Lower lobe of right lung (tissue), 2 donors: ENCODE measurements around the gene RHOXF1. TPM values are rescaled to one million over a fixed set of nuclear protein-coding genes. Genes with fewer than 3 reads are reported as not detected.
A peak's percentile ranks its signal among the peaks of the same experiment; 100 is the strongest.
"Not testable (repeated sequence)": the region's sequence is repeated elsewhere in the genome, so short reads cannot be mapped to it uniquely, and the experiment has no call there.

ENCODE experiments used
- ATAC-seq, 2 donors: fragments of 200-7000 bp; cut with Tn5 transposase; one replicate each; pipeline ENCODE4 v1.9.1; 2020 to 2022; ENCODE audit warnings: mild to moderate bottlenecking in 2 of 2, moderate library complexity in 2 of 2
- DNase-seq: peaks from one replicate; pipeline ENCODE4 v3.0.0-alpha.2; 2020
- H3K27ac ChIP-seq: fragments of 200-600 bp; one replicate; pipeline ENCODE4 v1.8.0; 2022
- H3K27me3 ChIP-seq: fragments of 200-600 bp; one replicate; pipeline ENCODE4 v1.8.0; 2022; ENCODE audit warnings: low read depth
- H3K36me3 ChIP-seq: fragments of 200-600 bp; one replicate; pipeline ENCODE4 v1.8.0; 2022; ENCODE audit warnings: mild to moderate bottlenecking
- H3K4me1 ChIP-seq: fragments of 200-600 bp; one replicate; pipeline ENCODE4 v1.8.0; 2022
- H3K4me3 ChIP-seq: fragments of 200-600 bp; one replicate; pipeline ENCODE4 v1.8.0; 2022; ENCODE audit warnings: mild to moderate bottlenecking
- H3K9me3 ChIP-seq: fragments of 200-600 bp; one replicate; pipeline ENCODE4 v1.8.0; 2022
- intact Hi-C: fragments of 100-400 bp; cut with DNase I; formaldehyde crosslinking; loops from one replicate; pipeline ENCODE4 v1.11.0; 2022
- long read RNA-seq: library from polyadenylated mRNA; unstranded; transcript quantifications from one replicate; pipeline ENCODE4 v2.0.0, GENCODE V29; 2021
- total RNA-seq: library from RNA; stranded (reverse); fragmentation: NEBNext Ultra II Directional; extraction: Animal tissue kit (Norgen Biotek cat#: 25700); gene quantifications from one replicate; pipeline ENCODE4 v1.2.1, GENCODE V29; 2021
- TF ChIP-seq, protein P1 (sequence below): fragments of 200-600 bp; IDR thresholded peaks from one replicate; pipeline ENCODE4 v1.8.0; 2022; ENCODE audit warnings: antibody characterized with exemption, mild to moderate bottlenecking
- donor health status: DM: no; HTN: yes; CAD: no; lungs with severe emphysema.

Gene RHOXF1, protein sequence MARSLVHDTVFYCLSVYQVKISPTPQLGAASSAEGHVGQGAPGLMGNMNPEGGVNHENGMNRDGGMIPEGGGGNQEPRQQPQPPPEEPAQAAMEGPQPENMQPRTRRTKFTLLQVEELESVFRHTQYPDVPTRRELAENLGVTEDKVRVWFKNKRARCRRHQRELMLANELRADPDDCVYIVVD
- not detected for total RNA-seq
- long read RNA-seq, result 0 reads

DNA sequence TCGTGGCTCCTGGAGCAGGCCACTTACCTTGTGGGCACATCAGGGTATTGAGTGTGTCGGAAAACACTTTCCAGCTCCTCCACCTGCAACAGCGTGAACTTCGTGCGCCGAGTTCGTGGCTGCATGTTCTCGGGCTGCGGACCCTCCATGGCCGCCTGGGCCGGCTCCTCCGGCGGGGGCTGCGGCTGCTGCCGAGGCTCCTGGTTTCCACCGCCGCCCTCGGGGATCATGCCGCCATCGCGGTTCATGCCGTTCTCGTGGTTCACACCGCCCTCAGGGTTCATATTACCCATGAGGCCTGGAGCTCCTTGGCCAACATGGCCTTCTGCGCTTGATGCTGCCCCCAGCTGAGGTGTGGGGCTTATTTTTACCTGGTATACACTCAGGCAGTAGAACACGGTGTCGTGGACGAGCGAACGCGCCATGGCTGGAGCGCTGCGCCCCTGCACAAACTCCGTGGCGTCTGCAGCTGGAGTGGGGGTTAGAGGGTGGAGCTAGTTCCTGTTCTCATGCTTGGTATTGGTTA, at the start of gene RHOXF1:
Gene RHOXF1 (minus strand): TSS at position 476 of the 526 bp plus-strand sequence. CDS start 51 bp downstream, at position 425.
- Histone ChIP-seq H3K27ac (no peak within 1 kb of the TSS), H3K4me3 (no peak within 1 kb of the TSS), H3K9me3 (no peaks in the 10 kb centered on the region), H3K4me1 (no peaks in the 10 kb centered on the region), H3K27me3 (no peaks in the 10 kb centered on the region), H3K36me3 (no peaks in the 10 kb centered on the region)
- intact Hi-C loops, result no loop called here
- TF ChIP-seq, protein P1, sequence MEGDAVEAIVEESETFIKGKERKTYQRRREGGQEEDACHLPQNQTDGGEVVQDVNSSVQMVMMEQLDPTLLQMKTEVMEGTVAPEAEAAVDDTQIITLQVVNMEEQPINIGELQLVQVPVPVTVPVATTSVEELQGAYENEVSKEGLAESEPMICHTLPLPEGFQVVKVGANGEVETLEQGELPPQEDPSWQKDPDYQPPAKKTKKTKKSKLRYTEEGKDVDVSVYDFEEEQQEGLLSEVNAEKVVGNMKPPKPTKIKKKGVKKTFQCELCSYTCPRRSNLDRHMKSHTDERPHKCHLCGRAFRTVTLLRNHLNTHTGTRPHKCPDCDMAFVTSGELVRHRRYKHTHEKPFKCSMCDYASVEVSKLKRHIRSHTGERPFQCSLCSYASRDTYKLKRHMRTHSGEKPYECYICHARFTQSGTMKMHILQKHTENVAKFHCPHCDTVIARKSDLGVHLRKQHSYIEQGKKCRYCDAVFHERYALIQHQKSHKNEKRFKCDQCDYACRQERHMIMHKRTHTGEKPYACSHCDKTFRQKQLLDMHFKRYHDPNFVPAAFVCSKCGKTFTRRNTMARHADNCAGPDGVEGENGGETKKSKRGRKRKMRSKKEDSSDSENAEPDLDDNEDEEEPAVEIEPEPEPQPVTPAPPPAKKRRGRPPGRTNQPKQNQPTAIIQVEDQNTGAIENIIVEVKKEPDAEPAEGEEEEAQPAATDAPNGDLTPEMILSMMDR, result no peak
- DNase-seq (no peak), ATAC-seq (no peak)

DNA sequence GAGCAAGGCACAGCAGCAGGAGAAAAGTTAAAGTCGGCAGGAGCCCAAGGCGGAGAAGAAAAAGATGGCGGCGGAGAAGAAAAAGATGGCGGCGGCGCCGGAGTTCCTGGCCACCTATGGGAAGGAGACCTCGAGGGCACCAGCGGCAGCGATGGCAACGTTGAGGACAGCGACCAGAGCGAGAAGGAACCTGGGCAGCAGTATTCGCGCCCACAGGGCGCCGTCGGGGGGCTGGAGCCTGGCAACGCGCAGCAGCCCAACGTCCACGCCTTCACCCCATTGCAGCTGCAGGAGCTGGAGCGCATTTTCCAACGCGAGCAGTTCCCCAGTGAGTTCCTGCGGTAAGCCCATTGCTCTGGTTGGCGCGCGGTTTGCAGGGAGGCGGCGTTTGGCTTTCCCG, 43.4 kb upstream of the RHOXF1 start:
- H3K9me3 ChIP-seq, ATAC-seq, H3K27me3 ChIP-seq, H3K27ac ChIP-seq, H3K4me3 ChIP-seq, H3K4me1 ChIP-seq, DNase-seq, H3K36me3 ChIP-seq, intact Hi-C loops: not testable (repeated sequence)

DNA sequence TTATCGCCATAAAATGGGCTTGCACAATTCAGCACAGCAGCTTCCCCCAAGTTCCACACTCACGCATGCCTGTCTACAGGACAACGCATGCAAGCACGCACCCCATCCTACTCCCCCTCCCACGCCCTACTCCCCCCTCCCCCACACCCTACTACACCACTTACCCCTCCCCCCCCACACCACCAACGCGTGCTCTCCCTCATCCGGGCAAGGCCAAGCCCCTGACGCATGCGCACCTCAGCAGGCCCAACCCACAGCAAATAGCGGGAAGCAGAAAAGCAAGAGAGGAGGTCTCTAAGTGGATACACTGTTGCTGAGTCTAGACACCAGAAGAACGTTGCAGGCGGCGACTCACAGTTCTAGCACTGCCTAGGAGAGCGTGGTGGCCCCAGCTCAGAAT, 42.6 kb upstream of the RHOXF1 start, which contains the start of gene RHOXF2:
Gene RHOXF2 (plus strand): TSS at position 301 of the 400 bp plus-strand sequence. CDS start 138 bp downstream, outside the sequence.
- H3K27me3 ChIP-seq, H3K4me3 ChIP-seq, H3K4me1 ChIP-seq, intact Hi-C loops, H3K9me3 ChIP-seq, H3K36me3 ChIP-seq, H3K27ac ChIP-seq, ATAC-seq, DNase-seq: not testable (repeated sequence)

DNA sequence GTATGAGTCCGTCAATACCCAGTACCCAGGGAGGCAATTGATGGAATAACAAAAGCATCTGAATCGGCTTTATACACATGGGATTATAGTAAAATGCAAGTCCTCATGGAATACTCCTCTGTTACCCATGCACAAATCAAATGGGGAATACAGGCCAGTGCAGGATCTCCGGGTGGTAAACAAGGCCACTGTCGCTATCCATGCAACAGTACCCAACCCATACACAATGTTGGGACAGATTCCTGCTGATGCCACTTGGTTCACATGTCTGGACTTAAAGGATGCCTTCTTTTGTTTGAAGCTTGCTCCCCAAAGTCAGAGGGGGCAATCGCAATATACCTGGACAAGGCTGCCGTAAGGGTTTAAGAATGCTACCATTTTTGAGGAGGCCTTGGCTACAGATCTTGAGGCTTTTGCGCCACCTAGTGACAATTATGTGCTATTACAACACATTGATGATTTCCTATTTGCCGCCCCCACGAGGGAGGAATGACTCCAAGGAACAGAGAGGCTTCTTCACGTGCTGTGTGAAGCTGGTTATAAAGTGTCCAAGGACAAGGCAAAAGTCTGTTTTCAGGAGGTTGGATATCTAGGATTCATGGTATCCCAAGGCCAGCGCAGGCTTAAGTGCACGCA, 34.5 kb upstream of the RHOXF1 start:
- H3K4me1 ChIP-seq, DNase-seq, H3K36me3 ChIP-seq, H3K4me3 ChIP-seq, intact Hi-C loops, H3K27ac ChIP-seq, H3K27me3 ChIP-seq, H3K9me3 ChIP-seq: not testable (repeated sequence)
- peak; percentile 52 to 78 for ATAC-seq

DNA sequence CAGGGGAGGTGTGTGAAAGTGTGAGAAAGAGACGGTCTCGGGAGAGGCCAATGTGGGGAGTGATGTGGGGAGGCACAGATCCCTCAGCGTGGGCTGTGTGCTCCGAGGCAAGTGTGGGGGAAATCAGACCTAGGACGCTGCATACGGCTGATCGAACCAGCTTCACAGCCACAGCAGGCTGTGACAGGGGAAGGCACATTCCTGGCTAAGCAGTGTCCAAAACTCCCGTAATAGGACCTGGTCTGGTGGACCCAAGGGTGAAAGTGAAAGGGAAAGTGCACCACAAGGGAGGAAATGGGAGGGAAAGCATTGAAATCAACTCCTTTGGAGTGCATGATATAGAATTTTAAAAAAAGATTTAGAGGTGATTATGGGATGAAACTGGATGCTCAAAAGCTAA, 31.8 kb upstream of the RHOXF1 start:
- Histone ChIP-seq H3K4me3 (no peak overlapping the region), H3K4me1 (no peaks in the 10 kb centered on the region), H3K27ac (no peak overlapping the region), H3K36me3 (no peaks in the 10 kb centered on the region), H3K27me3 (no peaks in the 10 kb centered on the region), H3K9me3 (no peaks in the 10 kb centered on the region)
- ATAC-seq (no peak), DNase-seq (no peak)
- intact Hi-C loops, result no loop called here
- TF ChIP-seq, protein P1, result no peak

DNA sequence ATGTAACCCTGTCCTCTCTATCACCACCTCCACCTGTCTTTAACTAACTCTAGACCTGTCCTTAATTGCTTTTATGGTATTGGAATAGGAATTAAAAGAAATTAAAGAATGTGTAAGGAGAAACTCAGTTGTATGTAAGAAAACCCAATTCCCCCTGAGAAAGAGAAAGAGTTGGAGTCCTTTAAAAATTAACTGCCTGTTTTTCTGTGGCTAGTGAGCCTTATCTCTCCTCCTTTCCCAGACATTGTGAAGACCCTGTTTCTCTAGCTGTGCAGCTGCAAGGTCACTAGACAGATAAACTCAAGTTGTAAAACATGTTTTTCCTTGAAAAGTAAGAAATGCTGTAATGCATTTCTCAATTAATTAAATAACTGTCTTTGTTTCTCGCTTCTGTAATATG, 30.6 kb upstream of the RHOXF1 start:
- H3K36me3 ChIP-seq, H3K4me1 ChIP-seq, ATAC-seq, H3K9me3 ChIP-seq, H3K27ac ChIP-seq, intact Hi-C loops, H3K27me3 ChIP-seq, DNase-seq, H3K4me3 ChIP-seq: not testable (repeated sequence)

DNA sequence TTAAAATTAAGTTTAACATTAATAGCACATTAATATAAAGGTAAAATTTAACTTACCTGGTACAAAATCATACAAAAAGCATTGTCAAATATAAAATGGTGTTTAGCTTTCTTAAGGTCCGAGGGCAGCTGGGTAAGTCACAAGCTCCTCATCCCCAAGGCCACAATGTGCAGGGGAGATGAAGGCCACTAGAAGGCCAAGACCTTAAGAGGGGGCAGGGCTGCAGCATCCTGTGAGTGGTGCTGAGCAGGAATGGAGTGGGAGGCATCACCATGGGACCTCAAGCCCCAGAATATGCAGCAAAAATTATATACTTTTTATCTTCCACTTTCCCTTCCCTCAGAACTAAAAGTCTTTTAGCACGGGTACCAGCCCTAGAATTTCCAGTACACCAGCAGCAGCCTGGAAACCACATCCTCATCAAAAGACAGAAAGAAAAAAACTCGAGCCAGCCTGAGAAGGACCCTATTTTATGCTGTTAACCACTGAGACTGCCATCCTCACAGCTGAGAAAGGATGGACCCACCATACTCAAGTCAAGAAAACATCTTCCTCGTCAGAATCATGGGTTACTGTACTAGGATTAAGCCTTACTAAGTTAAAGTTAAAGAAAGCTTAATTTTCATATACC, 29.7 kb upstream of the RHOXF1 start:
- Histone ChIP-seq H3K4me3 (no peak overlapping the region), H3K27me3 (no peaks in the 10 kb centered on the region), H3K4me1 (no peaks in the 10 kb centered on the region), H3K9me3 (no peaks in the 10 kb centered on the region), H3K36me3 (no peaks in the 10 kb centered on the region), H3K27ac (no peak overlapping the region)
- ATAC-seq (no peak), DNase-seq (no peak)
- intact Hi-C loops, result no loop called here
- TF ChIP-seq, protein P1, result no peak
